ENCODE data around the gene PTPRT.
"Not testable (repeated sequence)": the region's sequence is repeated elsewhere in the genome, so short reads cannot be mapped to it uniquely, and the experiment has no call there.

Gene PTPRT

GRCh38 chr20:42212391-42212790 lies 977.3 kb downstream of the PTPRT start:
- Histone ChIP-seq H3K4me1 (ENCODE audit: control insufficient read depth, insufficient read depth, low read length) (no peaks in the 10 kb centered on the region), H3K9ac (ENCODE audit: low read length) (no peak overlapping the region), H3K4me3 (ENCODE audit: low read depth, low read length) (no peak overlapping the region), H3K27ac (ENCODE audit: low read depth, low read length) (no peak overlapping the region), H3K9me3 (ENCODE audit: control insufficient read depth, insufficient read depth, low read depth, low read length) (no peaks in the 10 kb centered on the region), H3K36me3 (ENCODE audit: control insufficient read depth, insufficient read depth, low read length) (no peaks in the 10 kb centered on the region), H3K27me3 (ENCODE audit: control insufficient read depth, insufficient read depth, low read length) (no peaks in the 10 kb centered on the region)

GRCh38 chr20:42206557-42206956 lies 983.1 kb downstream of the PTPRT start:
- H3K27ac ChIP-seq (ENCODE audit: low read depth, low read length); H3K4me3 ChIP-seq (ENCODE audit: low read depth, low read length); H3K9ac ChIP-seq (ENCODE audit: low read length); H3K9me3 ChIP-seq (ENCODE audit: control insufficient read depth, insufficient read depth, low read depth, low read length); H3K36me3 ChIP-seq (ENCODE audit: control insufficient read depth, insufficient read depth, low read length); H3K27me3 ChIP-seq (ENCODE audit: control insufficient read depth, insufficient read depth, low read length); H3K4me1 ChIP-seq (ENCODE audit: control insufficient read depth, insufficient read depth, low read length): not testable (repeated sequence)

GRCh38 chr20:42204109-42204660 lies 985.5 kb downstream of the PTPRT start:
- no peaks in the 10 kb centered on the region for H3K36me3 ChIP-seq (ENCODE audit: control insufficient read depth, insufficient read depth, low read length)
- H3K27ac ChIP-seq (ENCODE audit: low read depth, low read length) = no peak overlapping the region
- H3K27me3 ChIP-seq (ENCODE audit: control insufficient read depth, insufficient read depth, low read length) = peaks cover 5% of the 10 kb centered on the region; the same call in 1 of the 2 replicates
- H3K4me1 ChIP-seq (ENCODE audit: control insufficient read depth, insufficient read depth, low read length) = 0 out of 2 replicates have a peak, but pooled peaks cover 2% of the 10 kb centered on the region
- H3K9ac ChIP-seq (ENCODE audit: low read length) = no peak overlapping the region
- H3K9me3 ChIP-seq (ENCODE audit: control insufficient read depth, insufficient read depth, low read depth, low read length) = no peaks in the 10 kb centered on the region
- no peak overlapping the region for H3K4me3 ChIP-seq (ENCODE audit: low read depth, low read length)

- Histone ChIP-seq H3K4me3 (ENCODE audit: low read depth, low read length) (no peak overlapping the region), H3K9ac (ENCODE audit: low read length) (no peak overlapping the region), H3K27me3 (ENCODE audit: control insufficient read depth, insufficient read depth, low read length) (peaks cover 2% of the 10 kb centered on the region), H3K36me3 (ENCODE audit: control insufficient read depth, insufficient read depth, low read length) (no peaks in the 10 kb centered on the region), H3K27ac (ENCODE audit: low read depth, low read length) (no peak overlapping the region), H3K4me1 (ENCODE audit: control insufficient read depth, insufficient read depth, low read length) (no peaks in the 10 kb centered on the region), H3K9me3 (ENCODE audit: control insufficient read depth, insufficient read depth, low read depth, low read length) (no peaks in the 10 kb centered on the region)
Observed at GRCh38 chr20:42197599-42197998, 992.1 kb downstream of the PTPRT start.

- Histone ChIP-seq H3K27ac (ENCODE audit: low read depth, low read length) (no peak overlapping the region), H3K4me3 (ENCODE audit: low read depth, low read length) (no peak overlapping the region), H3K9ac (ENCODE audit: low read length) (no peak overlapping the region), H3K36me3 (ENCODE audit: control insufficient read depth, insufficient read depth, low read length) (no peaks in the 10 kb centered on the region), H3K27me3 (ENCODE audit: control insufficient read depth, insufficient read depth, low read length) (peaks cover 22% of the 10 kb centered on the region), H3K4me1 (ENCODE audit: control insufficient read depth, insufficient read depth, low read length) (no peaks in the 10 kb centered on the region), H3K9me3 (ENCODE audit: control insufficient read depth, insufficient read depth, low read depth, low read length) (no peaks in the 10 kb centered on the region)
Observed at GRCh38 chr20:42193119-42193518, 996.6 kb downstream of the PTPRT start.

GRCh38 chr20:42192321-42192720 lies 997.4 kb downstream of the PTPRT start:
- Histone ChIP-seq H3K4me1 (ENCODE audit: control insufficient read depth, insufficient read depth, low read length) (no peaks in the 10 kb centered on the region), H3K27ac (ENCODE audit: low read depth, low read length) (no peak overlapping the region), H3K9me3 (ENCODE audit: control insufficient read depth, insufficient read depth, low read depth, low read length) (no peaks in the 10 kb centered on the region), H3K4me3 (ENCODE audit: low read depth, low read length) (no peak overlapping the region), H3K9ac (ENCODE audit: low read length) (no peak overlapping the region), H3K36me3 (ENCODE audit: control insufficient read depth, insufficient read depth, low read length) (no peaks in the 10 kb centered on the region), H3K27me3 (ENCODE audit: control insufficient read depth, insufficient read depth, low read length) (peaks cover 30% of the 10 kb centered on the region)

GRCh38 chr20:42191140-42191860 lies 998.4 kb downstream of the PTPRT start:
- no peaks in the 10 kb centered on the region for H3K9me3 ChIP-seq (ENCODE audit: control insufficient read depth, insufficient read depth, low read depth, low read length)
- peaks cover 41% of the 10 kb centered on the region for H3K27me3 ChIP-seq (ENCODE audit: control insufficient read depth, insufficient read depth, low read length)
- no peak overlapping the region for H3K27ac ChIP-seq (ENCODE audit: low read depth, low read length)
- H3K4me1 ChIP-seq (ENCODE audit: control insufficient read depth, insufficient read depth, low read length) = no peaks in the 10 kb centered on the region
- no peak overlapping the region for H3K9ac ChIP-seq (ENCODE audit: low read length)
- H3K4me3 ChIP-seq (ENCODE audit: low read depth, low read length) = no peak overlapping the region
- H3K36me3 ChIP-seq (ENCODE audit: control insufficient read depth, insufficient read depth, low read length) = no peaks in the 10 kb centered on the region

GRCh38 chr20:42190084-42190483 lies 999.6 kb downstream of the PTPRT start:
- H3K9me3 ChIP-seq (ENCODE audit: control insufficient read depth, insufficient read depth, low read depth, low read length) = no peaks in the 10 kb centered on the region
- H3K36me3 ChIP-seq (ENCODE audit: control insufficient read depth, insufficient read depth, low read length) = no peaks in the 10 kb centered on the region
- H3K9ac ChIP-seq (ENCODE audit: low read length) = no peak overlapping the region
- no peak overlapping the region for H3K27ac ChIP-seq (ENCODE audit: low read depth, low read length)
- H3K4me3 ChIP-seq (ENCODE audit: low read depth, low read length) = no peak overlapping the region
- no peaks in the 10 kb centered on the region for H3K4me1 ChIP-seq (ENCODE audit: control insufficient read depth, insufficient read depth, low read length)
- H3K27me3 ChIP-seq (ENCODE audit: control insufficient read depth, insufficient read depth, low read length) = peaks cover 52% of the 10 kb centered on the region

- H3K36me3 ChIP-seq (ENCODE audit: control insufficient read depth, insufficient read depth, low read length) = no peaks in the 10 kb centered on the region
- no peaks in the 10 kb centered on the region for H3K9me3 ChIP-seq (ENCODE audit: control insufficient read depth, insufficient read depth, low read depth, low read length)
- peaks cover 55% of the 10 kb centered on the region for H3K27me3 ChIP-seq (ENCODE audit: control insufficient read depth, insufficient read depth, low read length)
- no peak overlapping the region for H3K4me3 ChIP-seq (ENCODE audit: low read depth, low read length)
- H3K9ac ChIP-seq (ENCODE audit: low read length) = no peak overlapping the region
- no peaks in the 10 kb centered on the region for H3K4me1 ChIP-seq (ENCODE audit: control insufficient read depth, insufficient read depth, low read length)
- no peak overlapping the region for H3K27ac ChIP-seq (ENCODE audit: low read depth, low read length)
Observed at GRCh38 chr20:42186337-42186736, 1003.4 kb downstream of the PTPRT start.

GRCh38 chr20:42183147-42183546 lies 1006.6 kb downstream of the PTPRT start:
- H3K4me1 ChIP-seq (ENCODE audit: control insufficient read depth, insufficient read depth, low read length) = no peaks in the 10 kb centered on the region
- H3K27ac ChIP-seq (ENCODE audit: low read depth, low read length) = no peak overlapping the region
- H3K9me3 ChIP-seq (ENCODE audit: control insufficient read depth, insufficient read depth, low read depth, low read length) = no peaks in the 10 kb centered on the region
- H3K27me3 ChIP-seq (ENCODE audit: control insufficient read depth, insufficient read depth, low read length) = peaks cover 40% of the 10 kb centered on the region
- H3K36me3 ChIP-seq (ENCODE audit: control insufficient read depth, insufficient read depth, low read length) = no peaks in the 10 kb centered on the region
- H3K4me3 ChIP-seq (ENCODE audit: low read depth, low read length) = no peak overlapping the region
- no peak overlapping the region for H3K9ac ChIP-seq (ENCODE audit: low read length)

GRCh38 chr20:42181064-42181463 lies 1008.6 kb downstream of the PTPRT start:
- H3K36me3 ChIP-seq (ENCODE audit: control insufficient read depth, insufficient read depth, low read length) = no peaks in the 10 kb centered on the region
- H3K9me3 ChIP-seq (ENCODE audit: control insufficient read depth, insufficient read depth, low read depth, low read length) = no peaks in the 10 kb centered on the region
- H3K9ac ChIP-seq (ENCODE audit: low read length) = no peak overlapping the region
- H3K4me1 ChIP-seq (ENCODE audit: control insufficient read depth, insufficient read depth, low read length) = no peaks in the 10 kb centered on the region
- no peak overlapping the region for H3K4me3 ChIP-seq (ENCODE audit: low read depth, low read length)
- H3K27me3 ChIP-seq (ENCODE audit: control insufficient read depth, insufficient read depth, low read length) = peaks cover 25% of the 10 kb centered on the region
- H3K27ac ChIP-seq (ENCODE audit: low read depth, low read length) = no peak overlapping the region

Measured in HUES6 (cell line).